ENCODE results near the gene HYAL1.
"Not testable (repeated sequence)": the region's sequence is repeated elsewhere in the genome, so short reads cannot be mapped to it uniquely, and the experiment has no call there.

The HYAL1 gene

GRCh38 chr3:50318615-50319014, 15.2 kb upstream of the HYAL1 start:
- DNase-seq (ENCODE audit: low spot score) = no peak

- no peak for DNase-seq (ENCODE audit: low spot score)
Measured at GRCh38 chr3:50318163-50318562, 14.8 kb upstream of the HYAL1 start.

DNA sequence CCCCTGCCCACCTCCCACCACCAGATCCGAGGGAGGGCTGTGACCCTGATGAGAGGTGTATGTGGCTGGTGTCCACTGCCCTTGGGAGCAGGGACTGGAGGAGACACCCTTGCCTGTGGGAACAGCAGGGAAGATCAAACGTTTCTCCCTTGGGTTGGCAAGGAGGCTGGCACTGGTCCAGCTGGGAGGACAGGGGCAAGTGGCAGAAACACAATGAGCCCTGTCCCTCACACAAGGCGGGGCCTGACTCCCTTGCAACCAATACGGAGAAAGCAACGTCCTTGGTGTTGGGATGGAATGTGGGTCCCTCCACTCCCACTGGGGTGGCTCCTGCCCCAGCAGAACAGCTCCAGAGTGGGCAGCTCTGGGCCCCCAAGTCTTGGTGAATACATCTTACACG, 13.9 kb upstream of the HYAL1 start:
- DNase-seq (ENCODE audit: low spot score) = no peak

GRCh38 chr3:50316657-50317242, 13.4 kb upstream of the HYAL1 start:
- peak; percentile 61 for DNase-seq (ENCODE audit: low spot score)

GRCh38 chr3:50314816-50315215, 11.4 kb upstream of the HYAL1 start:
- DNase-seq (ENCODE audit: low spot score) = no peak

GRCh38 chr3:50314342-50314741, 11.0 kb upstream of the HYAL1 start:
- DNase-seq (ENCODE audit: low spot score) = no peak

DNA sequence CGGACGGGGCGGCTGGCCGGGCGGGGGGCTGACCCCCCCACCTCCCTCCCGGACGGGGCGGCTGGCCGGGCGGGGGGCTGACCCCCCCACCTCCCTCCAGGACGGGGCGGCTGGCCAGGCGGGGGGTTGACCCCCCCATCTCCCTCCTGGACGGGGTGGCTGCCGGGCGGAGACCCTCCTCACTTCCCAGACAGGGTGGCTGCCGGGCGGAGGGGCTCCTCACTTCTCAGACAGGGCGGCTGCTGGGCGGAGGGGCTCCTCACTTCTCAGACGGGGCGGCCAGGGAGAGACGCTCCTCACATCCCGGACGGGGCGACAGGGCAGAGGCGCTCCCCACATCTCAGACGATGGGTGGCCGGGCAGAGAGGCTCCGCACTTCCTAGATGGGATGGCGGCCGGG, 8.7 kb upstream of the HYAL1 start:
- not testable (repeated sequence) for DNase-seq (ENCODE audit: low spot score)

DNA sequence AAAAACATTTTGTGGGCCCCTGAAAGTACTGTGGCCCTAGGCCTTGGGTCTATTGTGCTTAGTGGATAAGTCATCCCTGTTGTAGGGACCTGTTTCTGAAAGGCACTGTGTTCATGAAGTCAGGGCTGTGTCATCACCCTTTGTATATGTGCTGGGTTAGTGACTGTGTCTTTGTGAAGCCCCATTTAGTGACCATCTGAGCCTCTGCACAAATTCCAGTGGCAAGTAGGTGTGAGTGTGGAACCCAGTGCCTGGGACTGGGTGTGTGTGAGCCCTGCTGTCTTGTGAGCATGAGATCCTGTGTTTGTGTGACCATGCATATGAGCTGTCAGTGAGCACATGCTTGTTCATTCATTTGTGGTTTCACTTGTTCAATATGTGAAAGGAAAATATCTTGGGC, 1.2 kb upstream of the HYAL1 start:
- DNase-seq (ENCODE audit: low spot score) = no peak

- no peak for DNase-seq (ENCODE audit: low spot score)
Measured at GRCh38 chr3:50302095-50303012, 1.0 kb downstream of the HYAL1 start.

- no peak for DNase-seq (ENCODE audit: low spot score)
Measured at GRCh38 chr3:50300681-50301254, 2.6 kb downstream of the HYAL1 start.

DNA sequence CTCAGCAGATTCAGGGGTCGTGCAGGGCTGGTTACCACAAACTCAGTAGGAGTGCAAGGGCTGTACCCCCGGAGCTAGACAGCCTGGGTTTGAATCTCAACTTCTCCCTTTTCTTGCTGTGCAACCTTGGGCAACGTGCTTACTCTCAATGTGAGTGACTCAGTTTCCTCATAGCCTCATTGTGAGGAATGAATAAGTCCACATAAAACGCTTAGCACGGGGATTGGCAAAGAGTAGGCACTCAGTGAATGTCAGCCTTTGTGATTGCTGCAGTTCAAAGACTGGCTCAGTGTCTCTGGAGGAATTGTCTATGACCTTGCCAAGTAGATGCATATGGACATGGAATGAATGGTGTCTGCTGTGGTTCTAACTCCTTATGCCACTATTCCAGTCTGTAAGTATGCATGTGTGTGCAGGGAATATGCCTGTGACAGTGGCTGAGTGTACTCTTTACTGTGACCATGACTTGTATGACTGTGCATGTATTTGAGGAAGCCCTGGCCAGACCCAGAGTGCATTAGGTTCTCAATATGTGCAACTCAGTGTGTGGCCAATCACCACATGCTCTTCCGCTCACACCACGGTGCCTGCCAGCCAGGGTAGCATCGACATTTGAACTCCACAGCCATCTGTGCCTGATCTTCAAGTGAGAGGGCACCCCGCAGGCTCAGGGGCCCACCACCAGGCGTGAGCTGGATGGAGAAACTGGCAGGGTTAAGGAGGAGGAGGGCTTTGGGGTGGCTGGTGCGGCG, 3.3 kb downstream of the HYAL1 start:
- peak; percentile 30 for DNase-seq (ENCODE audit: low spot score)

- DNase-seq (ENCODE audit: low spot score) = no peak
Measured at GRCh38 chr3:50299638-50299928, 3.8 kb downstream of the HYAL1 start.

- DNase-seq (ENCODE audit: low spot score) = peak; percentile 100
Measured at GRCh38 chr3:50298836-50299637, 4.3 kb downstream of the HYAL1 start, which contains the start of the genes HYAL3 and NAA80. Gene HYAL3, minus strand, starts transcription at chr3:50299405. Its CDS starts 3,803 bp downstream, at chr3:50295602. Gene NAA80, minus strand, starts transcription at chr3:50299405. Its CDS starts 1,942 bp downstream, at chr3:50297463.

GRCh38 chr3:50297896-50298725, 5.3 kb downstream of the HYAL1 start:
- DNase-seq (ENCODE audit: low spot score) = no peak

DNA sequence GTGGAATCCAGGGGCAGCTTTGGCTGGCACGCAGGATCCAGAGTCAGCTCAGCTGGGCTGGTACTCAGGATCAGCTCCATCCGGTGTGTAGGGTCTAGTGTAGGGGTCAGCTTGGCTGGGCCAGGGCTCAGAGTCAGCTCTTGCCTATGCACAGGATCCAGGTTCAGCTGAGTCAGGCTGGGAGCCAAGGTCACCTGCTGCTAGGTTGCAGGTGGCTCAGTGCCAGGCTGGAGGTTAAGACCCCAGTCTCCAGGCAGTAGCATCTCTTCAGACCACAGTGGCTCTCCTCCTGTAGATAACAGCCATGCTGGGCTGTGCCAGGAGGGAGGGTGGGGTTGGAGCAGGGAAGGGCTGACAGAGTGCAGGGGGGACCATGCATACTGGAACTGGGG, 6.0 kb downstream of the HYAL1 start:
- DNase-seq (ENCODE audit: low spot score) = no peak

- DNase-seq (ENCODE audit: low spot score) = no peak
Measured at GRCh38 chr3:50296721-50297383, 6.5 kb downstream of the HYAL1 start.

DNA sequence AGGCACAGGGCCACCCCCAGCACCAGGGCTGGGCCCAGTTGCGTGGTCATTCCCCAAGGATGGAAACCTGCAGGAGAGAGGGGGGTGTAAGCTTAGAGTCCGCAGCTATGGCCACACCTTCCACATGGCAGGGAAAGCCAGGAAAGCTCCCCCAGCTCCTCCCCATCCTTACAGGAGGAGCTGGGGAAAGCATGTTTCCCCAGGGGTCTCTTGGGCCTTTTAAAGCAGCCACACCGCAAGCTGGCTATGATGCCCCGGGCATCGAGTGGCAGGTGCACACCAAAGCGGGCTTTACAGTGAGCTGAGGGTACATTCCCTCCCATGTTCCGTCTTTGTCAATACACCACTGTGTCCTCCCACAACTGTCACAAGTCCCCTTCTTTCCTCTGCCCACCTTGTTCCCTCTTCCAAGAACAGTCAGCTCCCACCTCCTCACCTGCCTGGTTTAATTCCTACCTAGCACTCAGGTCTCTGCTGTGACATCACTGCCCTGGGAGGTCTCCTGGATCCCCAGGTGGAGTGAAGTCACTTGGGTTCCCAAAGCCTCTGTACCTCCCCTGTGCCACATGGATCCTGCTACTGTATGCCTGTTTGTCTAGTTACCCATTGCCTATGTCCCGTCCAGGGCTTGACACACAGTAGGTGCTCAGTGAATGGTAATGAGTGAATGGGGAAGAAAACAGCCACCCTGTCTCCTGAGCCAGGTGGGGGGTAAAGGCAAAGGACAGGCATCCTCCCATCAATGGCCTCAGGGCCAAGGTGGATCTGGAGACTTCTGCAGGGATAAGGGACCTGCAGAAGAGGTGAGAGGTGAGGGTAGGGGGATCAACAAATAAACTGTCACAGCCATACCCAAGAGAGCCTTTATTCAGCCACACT, 7.6 kb downstream of the HYAL1 start:
- no peak for DNase-seq (ENCODE audit: low spot score)

GRCh38 chr3:50294492-50295403, 8.6 kb downstream of the HYAL1 start:
- no peak for DNase-seq (ENCODE audit: low spot score)

Measured in activated CD4-positive, alpha-beta T cell treated with anti-CD3 and anti-CD28 coated beads, Interleukin-2, Interleukin-4, amounts not matched to agents 100 ng/mL and 50 ng/mL, durations not matched to agents 16 hours and 8 hours (primary cell).